SK-N-SH treated with all-trans-retinoic acid at 6 μM for 48 hours (cell line): ENCODE data around the gene ZNF680.

Experiments used
- ATAC-seq: fragments of 200-7000 bp; cut with Tn5 transposase; 3 replicates; pipeline ENCODE4 v1.9.1; 2020; ENCODE audit warnings: mild to moderate bottlenecking, moderate library complexity
- CSDC2 ChIP-seq: fragments of 250-450 bp; sonication (Bioruptor Pico); IDR thresholded peaks from 2 replicates; pipeline ENCODE4 v1.5.0; 2020; ENCODE audit warnings: mild to moderate bottlenecking, moderate library complexity
- ESRRG ChIP-seq: fragments of 250-450 bp; sonication (Bioruptor Pico); IDR thresholded peaks from 2 replicates; pipeline ENCODE4 v1.6.1; 2021; ENCODE audit warnings: mild to moderate bottlenecking
- GLIS3 ChIP-seq: fragments of 250-450 bp; sonication (Bioruptor Pico); IDR thresholded peaks from 2 replicates; pipeline ENCODE4 v1.5.0; 2020; ENCODE audit warnings: mild to moderate bottlenecking, moderate library complexity
- ISL1 ChIP-seq: fragments of 250-450 bp; sonication (Bioruptor Pico); IDR thresholded peaks from 2 replicates; pipeline ENCODE4 v2.1.2; 2022; ENCODE audit warnings: mild to moderate bottlenecking, moderate library complexity
- OSR1 ChIP-seq: fragments of 250-450 bp; sonication (Bioruptor Pico); IDR thresholded peaks from 2 replicates; pipeline ENCODE4 v1.8.0; 2022; ENCODE audit warnings: moderate library complexity, mild to moderate bottlenecking, inconsistent platforms
- PPARA ChIP-seq: fragments of 250-450 bp; sonication (Bioruptor Pico); IDR thresholded peaks from 2 replicates; pipeline ENCODE4 v1.5.0; 2020; ENCODE audit warnings: mild to moderate bottlenecking, borderline replicate concordance
- RARB ChIP-seq: fragments of 250-450 bp; sonication (Bioruptor Pico); IDR thresholded peaks from 2 replicates; pipeline ENCODE4 v1.8.0; 2021; ENCODE audit warnings: mild to moderate bottlenecking, moderate library complexity
- SNAI2 ChIP-seq: fragments of 250-450 bp; sonication (Bioruptor Pico); IDR thresholded peaks from 2 replicates; pipeline ENCODE4 v1.5.0; 2020; ENCODE audit warnings: mild to moderate bottlenecking, moderate library complexity
- TCF4 ChIP-seq: fragments of 250-450 bp; sonication (Bioruptor Pico); IDR thresholded peaks from 2 replicates; pipeline ENCODE4 v1.8.0; 2021; ENCODE audit warnings: mild to moderate bottlenecking, moderate library complexity, borderline replicate concordance
- TOX ChIP-seq: fragments of 250-450 bp; sonication (Bioruptor Pico); IDR thresholded peaks from 2 replicates; pipeline ENCODE4 v1.8.0; 2021; ENCODE audit warnings: mild to moderate bottlenecking, moderate library complexity, borderline replicate concordance
- ZC3H10 ChIP-seq: fragments of 250-450 bp; sonication (Bioruptor Pico); IDR thresholded peaks from 2 replicates; pipeline ENCODE4 v1.5.1; 2021; ENCODE audit warnings: mild to moderate bottlenecking, moderate library complexity
- ZFP3 ChIP-seq: fragments of 250-450 bp; sonication (Bioruptor Pico); IDR thresholded peaks from 2 replicates; pipeline ENCODE4 v1.5.0; 2020; ENCODE audit warnings: mild to moderate bottlenecking, moderate library complexity
- ZFP30 ChIP-seq: fragments of 450-650 bp; formaldehyde crosslinking; IDR thresholded peaks from 2 replicates; pipeline ENCODE4 v1.5.0; 2022; ENCODE audit warnings: mild to moderate bottlenecking, moderate library complexity
- ZNF565 ChIP-seq: fragments of 450-650 bp; formaldehyde crosslinking; conservative IDR thresholded peaks from 2 replicates; pipeline ENCODE4 v1.5.0; 2020; ENCODE audit warnings: low read depth, mild to moderate bottlenecking, moderate library complexity
- ZNF8 ChIP-seq: fragments of 450-650 bp; formaldehyde crosslinking; IDR thresholded peaks from 2 replicates; pipeline ENCODE4 v1.5.0; 2020; ENCODE audit warnings: mild to moderate bottlenecking, moderate library complexity
- TF ChIP-seq, protein P1 (sequence below): fragments of 250-450 bp; sonication (Bioruptor Pico); IDR thresholded peaks from 2 replicates; pipeline ENCODE4 v1.5.1; 2021; ENCODE audit warnings: mild to moderate bottlenecking, moderate library complexity
- TF ChIP-seq, protein P2 (sequence below): fragments of 250-450 bp; sonication (Bioruptor Pico); IDR thresholded peaks from 2 replicates; pipeline ENCODE4 v1.8.0; 2021; ENCODE audit warnings: low read depth, mild to moderate bottlenecking, moderate library complexity, borderline replicate concordance
- TF ChIP-seq, protein P3 (sequence below): fragments of 250-450 bp; sonication (Bioruptor Pico); IDR thresholded peaks from 2 replicates; pipeline ENCODE4 v1.8.0; 2020; ENCODE audit warnings: mild to moderate bottlenecking, moderate library complexity, borderline replicate concordance
- TF ChIP-seq, protein P4 (sequence below): fragments of 250-450 bp; sonication (Bioruptor Pico); IDR thresholded peaks from 2 replicates; pipeline ENCODE4 v1.5.1; 2020; ENCODE audit warnings: low read depth, mild to moderate bottlenecking, moderate library complexity

Gene ZNF680

DNA sequence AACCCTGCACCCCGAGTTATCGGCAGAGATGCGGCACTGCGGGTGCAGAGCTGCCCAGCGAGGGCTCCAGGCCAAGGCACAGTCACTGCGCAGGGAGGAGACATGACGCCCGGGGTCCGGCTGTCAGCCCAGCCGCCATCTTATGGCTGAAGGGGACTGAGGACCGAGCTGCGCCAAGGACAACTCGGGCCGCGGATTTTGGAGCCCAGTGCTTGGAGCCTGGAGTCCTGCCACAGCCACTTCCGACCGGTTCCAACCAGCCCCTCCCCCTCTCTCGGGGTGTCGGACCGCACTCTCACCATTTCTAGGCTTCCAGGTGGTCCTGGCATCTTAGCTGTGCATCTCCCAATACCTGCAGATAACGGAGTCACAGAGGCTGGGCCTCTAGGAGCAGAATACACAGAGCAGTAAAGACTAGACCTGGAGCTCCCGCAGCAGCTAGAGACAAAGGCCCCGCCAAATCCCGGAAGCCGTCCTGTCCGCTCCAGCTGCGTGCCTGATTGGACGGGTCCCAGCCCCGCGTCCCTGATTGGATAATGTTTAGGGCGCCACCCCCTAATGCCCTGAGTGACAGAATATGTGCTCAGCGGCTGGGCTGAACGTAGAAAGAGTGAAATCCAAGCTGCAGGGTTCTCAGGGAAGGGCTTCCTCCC, at the start of gene ZNF680:
ZNF680 (minus strand) TSS at position 446 of the 653 bp plus-strand sequence; CDS start at position 329, 117 bp downstream.
- ATAC-seq: peak; percentile 99

DNA sequence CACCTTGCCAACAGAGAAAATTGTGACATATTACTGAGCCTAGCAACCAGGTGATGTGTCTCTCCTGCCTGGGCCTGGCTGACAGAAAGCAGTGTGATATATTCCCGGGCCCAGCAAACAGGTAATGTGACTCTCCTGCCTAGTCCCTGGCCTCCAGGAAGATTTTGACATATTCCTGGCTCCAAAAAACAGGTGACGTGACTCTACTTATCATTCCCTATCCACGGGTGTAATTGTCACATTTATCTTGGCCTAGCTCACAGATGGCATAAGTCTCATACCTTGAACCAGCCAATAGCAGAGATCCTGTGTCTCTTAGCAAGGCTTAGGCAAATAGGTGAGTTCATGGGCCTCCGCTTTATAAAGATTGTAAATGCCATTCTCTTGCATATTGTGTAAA, 49.6 kb upstream of the ZNF680 start:
- ATAC-seq: no peak
- TF ChIP-seq OSR1 (CRISPR knock-in tag) (no peak), ZNF565 (CRISPR knock-in tag) (no peak), ZC3H10 (CRISPR knock-in tag) (no peak), CSDC2 (CRISPR knock-in tag) (no peak), ISL1 (CRISPR knock-in tag) (no peak), TOX (no peak), PPARA (no peak), RARB (no peak), ZFP3 (CRISPR knock-in tag) (no peak), ZFP30 (CRISPR knock-in tag) (no peak), TCF4 (CRISPR knock-in tag) (no peak), ESRRG (CRISPR knock-in tag) (no peak), SNAI2 (CRISPR knock-in tag) (no peak), ZNF8 (CRISPR knock-in tag) (no peak)
- TF ChIP-seq, protein P1, sequence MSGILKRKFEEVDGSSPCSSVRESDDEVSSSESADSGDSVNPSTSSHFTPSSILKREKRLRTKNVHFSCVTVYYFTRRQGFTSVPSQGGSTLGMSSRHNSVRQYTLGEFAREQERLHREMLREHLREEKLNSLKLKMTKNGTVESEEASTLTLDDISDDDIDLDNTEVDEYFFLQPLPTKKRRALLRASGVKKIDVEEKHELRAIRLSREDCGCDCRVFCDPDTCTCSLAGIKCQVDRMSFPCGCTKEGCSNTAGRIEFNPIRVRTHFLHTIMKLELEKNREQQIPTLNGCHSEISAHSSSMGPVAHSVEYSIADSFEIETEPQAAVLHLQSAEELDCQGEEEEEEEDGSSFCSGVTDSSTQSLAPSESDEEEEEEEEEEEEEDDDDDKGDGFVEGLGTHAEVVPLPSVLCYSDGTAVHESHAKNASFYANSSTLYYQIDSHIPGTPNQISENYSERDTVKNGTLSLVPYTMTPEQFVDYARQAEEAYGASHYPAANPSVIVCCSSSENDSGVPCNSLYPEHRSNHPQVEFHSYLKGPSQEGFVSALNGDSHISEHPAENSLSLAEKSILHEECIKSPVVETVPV (CRISPR knock-in tag): no peak
- TF ChIP-seq, protein P2, sequence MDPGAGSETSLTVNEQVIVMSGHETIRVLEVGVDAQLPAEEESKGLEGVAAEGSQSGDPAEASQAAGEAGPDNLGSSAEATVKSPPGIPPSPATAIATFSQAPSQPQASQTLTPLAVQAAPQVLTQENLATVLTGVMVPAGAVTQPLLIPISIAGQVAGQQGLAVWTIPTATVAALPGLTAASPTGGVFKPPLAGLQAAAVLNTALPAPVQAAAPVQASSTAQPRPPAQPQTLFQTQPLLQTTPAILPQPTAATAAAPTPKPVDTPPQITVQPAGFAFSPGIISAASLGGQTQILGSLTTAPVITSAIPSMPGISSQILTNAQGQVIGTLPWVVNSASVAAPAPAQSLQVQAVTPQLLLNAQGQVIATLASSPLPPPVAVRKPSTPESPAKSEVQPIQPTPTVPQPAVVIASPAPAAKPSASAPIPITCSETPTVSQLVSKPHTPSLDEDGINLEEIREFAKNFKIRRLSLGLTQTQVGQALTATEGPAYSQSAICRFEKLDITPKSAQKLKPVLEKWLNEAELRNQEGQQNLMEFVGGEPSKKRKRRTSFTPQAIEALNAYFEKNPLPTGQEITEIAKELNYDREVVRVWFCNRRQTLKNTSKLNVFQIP (CRISPR knock-in tag): no peak
- TF ChIP-seq, protein P3, sequence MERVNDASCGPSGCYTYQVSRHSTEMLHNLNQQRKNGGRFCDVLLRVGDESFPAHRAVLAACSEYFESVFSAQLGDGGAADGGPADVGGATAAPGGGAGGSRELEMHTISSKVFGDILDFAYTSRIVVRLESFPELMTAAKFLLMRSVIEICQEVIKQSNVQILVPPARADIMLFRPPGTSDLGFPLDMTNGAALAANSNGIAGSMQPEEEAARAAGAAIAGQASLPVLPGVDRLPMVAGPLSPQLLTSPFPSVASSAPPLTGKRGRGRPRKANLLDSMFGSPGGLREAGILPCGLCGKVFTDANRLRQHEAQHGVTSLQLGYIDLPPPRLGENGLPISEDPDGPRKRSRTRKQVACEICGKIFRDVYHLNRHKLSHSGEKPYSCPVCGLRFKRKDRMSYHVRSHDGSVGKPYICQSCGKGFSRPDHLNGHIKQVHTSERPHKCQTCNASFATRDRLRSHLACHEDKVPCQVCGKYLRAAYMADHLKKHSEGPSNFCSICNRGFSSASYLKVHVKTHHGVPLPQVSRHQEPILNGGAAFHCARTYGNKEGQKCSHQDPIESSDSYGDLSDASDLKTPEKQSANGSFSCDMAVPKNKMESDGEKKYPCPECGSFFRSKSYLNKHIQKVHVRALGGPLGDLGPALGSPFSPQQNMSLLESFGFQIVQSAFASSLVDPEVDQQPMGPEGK: no peak

More for the DNA sequence above, at the start of gene ZNF680:
- TF ChIP-seq, protein P4, sequence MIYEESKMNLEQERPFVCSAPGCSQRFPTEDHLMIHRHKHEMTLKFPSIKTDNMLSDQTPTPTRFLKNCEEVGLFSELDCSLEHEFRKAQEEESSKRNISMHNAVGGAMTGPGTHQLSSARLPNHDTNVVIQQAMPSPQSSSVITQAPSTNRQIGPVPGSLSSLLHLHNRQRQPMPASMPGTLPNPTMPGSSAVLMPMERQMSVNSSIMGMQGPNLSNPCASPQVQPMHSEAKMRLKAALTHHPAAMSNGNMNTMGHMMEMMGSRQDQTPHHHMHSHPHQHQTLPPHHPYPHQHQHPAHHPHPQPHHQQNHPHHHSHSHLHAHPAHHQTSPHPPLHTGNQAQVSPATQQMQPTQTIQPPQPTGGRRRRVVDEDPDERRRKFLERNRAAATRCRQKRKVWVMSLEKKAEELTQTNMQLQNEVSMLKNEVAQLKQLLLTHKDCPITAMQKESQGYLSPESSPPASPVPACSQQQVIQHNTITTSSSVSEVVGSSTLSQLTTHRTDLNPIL (CRISPR knock-in tag): no peak
- TF ChIP-seq CSDC2 (CRISPR knock-in tag) (0 out of 2 replicates have a peak, but pooled peaks have one; percentile 44), ZFP30 (CRISPR knock-in tag) (no peak)
- TF ChIP-seq, all 23 proteins: peak for 1

DNA sequence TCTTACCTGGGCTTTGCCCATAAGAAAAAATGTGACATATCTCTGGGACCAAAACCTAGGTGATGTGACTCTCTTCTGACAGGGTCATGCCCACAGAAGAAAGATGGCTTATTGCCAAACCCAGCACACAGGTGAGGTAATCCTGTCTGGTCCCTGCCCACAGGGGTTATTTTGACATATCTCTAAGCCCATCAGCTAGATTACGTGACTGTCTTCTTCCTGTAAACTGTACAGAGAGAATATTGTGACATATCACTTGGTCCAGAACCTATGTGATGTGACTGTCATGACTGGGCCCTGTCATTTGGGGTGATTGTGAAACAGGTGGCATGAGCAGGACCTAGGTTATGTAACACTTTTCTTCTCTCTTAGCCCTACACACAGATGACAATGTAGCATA, 48.8 kb upstream of the ZNF680 start:
- TF ChIP-seq, protein P2 (CRISPR knock-in tag): no peak
- TF ChIP-seq ZFP30 (CRISPR knock-in tag): no peak
- TF ChIP-seq, protein P4 (CRISPR knock-in tag): no peak
- TF ChIP-seq ESRRG (CRISPR knock-in tag): no peak
- no peak for TF ChIP-seq RARB
- no peak for TF ChIP-seq ZFP3 (CRISPR knock-in tag)
- no peak for TF ChIP-seq ZNF565 (CRISPR knock-in tag)
- TF ChIP-seq TOX: no peak
- TF ChIP-seq ISL1 (CRISPR knock-in tag): no peak
- TF ChIP-seq, protein P3: no peak
- TF ChIP-seq GLIS3 (CRISPR knock-in tag): no peak
- TF ChIP-seq SNAI2 (CRISPR knock-in tag): no peak
- ATAC-seq: no peak
